ENCODE results near the gene UGCG. TPM values are rescaled to one million over a fixed set of nuclear protein-coding genes. Genes with fewer than 3 reads are reported as not detected.
"Not testable (repeated sequence)": the region's sequence is repeated elsewhere in the genome, so short reads cannot be mapped to it uniquely, and the experiment has no call there.

The UGCG gene
- total RNA-seq, 1 donor = 399 TPM

DNA sequence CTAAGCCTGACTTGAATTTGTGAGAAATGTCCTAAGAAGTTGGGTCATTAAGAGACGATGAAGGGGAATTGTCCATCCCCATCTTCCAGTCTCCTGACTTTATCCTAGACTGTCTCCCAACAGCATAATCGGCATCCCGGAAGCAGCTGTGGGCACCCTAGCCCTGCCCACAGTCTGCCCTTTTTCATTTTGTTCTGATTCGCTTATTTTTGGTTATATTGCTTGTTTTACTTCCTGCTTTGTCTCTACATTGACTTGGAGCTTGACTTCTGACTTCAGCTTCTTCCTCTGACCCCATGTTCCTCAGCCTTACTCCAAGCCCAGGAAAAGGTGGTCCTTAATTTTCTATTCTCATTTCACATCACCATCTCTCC lies 41.8 kb downstream of the UGCG start:
- no peak for DNase-seq (ENCODE audit: low read depth)
- H3K4me3 ChIP-seq (ENCODE audit: low read depth, low read length) = no peak overlapping the region
- TF ChIP-seq, protein P1, sequence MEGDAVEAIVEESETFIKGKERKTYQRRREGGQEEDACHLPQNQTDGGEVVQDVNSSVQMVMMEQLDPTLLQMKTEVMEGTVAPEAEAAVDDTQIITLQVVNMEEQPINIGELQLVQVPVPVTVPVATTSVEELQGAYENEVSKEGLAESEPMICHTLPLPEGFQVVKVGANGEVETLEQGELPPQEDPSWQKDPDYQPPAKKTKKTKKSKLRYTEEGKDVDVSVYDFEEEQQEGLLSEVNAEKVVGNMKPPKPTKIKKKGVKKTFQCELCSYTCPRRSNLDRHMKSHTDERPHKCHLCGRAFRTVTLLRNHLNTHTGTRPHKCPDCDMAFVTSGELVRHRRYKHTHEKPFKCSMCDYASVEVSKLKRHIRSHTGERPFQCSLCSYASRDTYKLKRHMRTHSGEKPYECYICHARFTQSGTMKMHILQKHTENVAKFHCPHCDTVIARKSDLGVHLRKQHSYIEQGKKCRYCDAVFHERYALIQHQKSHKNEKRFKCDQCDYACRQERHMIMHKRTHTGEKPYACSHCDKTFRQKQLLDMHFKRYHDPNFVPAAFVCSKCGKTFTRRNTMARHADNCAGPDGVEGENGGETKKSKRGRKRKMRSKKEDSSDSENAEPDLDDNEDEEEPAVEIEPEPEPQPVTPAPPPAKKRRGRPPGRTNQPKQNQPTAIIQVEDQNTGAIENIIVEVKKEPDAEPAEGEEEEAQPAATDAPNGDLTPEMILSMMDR (IDR thresholded peaks at IDR 0.05; ENCODE audit: insufficient read depth, low read depth, low read length) = no peak

DNA sequence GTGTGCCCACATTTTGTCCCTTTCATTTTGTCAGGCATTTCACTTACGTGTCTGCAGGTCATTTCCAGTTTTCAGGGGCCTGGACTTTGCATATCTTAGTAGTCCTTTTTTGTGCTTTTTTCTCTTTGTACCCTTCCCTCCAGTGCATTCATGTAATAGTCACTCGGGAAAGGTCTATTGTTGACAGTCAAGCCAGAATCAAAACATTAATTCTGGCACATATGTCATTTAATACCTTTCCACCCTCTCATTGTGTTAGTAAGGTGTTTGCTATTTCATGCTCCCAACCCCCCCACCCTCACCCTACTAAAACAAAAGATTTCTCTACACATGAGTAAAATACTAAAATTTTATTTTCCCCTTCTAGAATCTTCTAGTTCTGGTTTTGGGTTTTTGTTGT lies 42.7 kb downstream of the UGCG start:
- no peak overlapping the region for H3K4me3 ChIP-seq (ENCODE audit: low read depth, low read length)
- no peak for DNase-seq (ENCODE audit: low read depth)
- TF ChIP-seq, protein P1 (IDR thresholded peaks at IDR 0.05; ENCODE audit: insufficient read depth, low read depth, low read length) = no peak

DNA sequence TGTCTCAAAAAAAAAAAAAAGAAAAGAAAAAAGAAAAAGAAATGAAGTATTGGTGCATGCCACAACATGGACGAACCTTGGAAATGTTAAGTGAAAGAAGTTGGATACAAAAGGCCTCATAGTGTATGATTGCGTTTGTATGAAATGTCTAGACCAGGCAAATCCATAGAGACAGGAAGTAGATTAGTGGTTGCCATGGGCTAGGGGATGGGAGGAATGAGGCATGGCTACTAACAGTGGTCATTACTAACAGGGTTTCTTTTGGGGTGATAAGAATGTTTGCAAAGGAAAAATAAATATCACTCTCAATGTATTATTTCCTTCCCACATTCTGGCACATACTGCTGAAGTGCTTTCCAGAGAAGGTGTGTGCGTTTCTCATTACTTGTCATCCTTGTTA lies 44.1 kb downstream of the UGCG start:
- no peak for DNase-seq (ENCODE audit: low read depth)
- TF ChIP-seq, protein P1 (IDR thresholded peaks at IDR 0.05; ENCODE audit: insufficient read depth, low read depth, low read length) = no peak
- H3K4me3 ChIP-seq (ENCODE audit: low read depth, low read length) = no peak overlapping the region

DNA sequence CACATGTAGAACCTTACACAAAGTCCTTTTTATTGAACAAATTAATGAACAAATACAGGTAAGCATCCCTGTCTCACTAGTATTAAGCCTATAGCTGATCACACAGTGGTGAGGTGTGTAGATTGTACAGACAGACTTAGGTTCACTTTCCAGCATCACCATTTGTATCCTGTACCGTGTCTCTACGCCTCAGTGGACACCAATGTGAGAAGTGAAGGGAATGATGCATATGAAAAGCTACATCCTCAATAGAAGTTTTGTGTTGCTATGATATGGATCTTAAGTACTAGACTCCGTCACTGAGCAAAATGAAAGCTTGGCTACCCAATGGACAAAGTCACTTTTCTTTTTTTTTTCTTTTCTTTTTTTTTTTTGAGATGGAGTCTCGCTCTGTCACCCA lies 46.6 kb downstream of the UGCG start:
- DNase-seq (ENCODE audit: low read depth) = no peak
- no peak overlapping the region for H3K4me3 ChIP-seq (ENCODE audit: low read depth, low read length)
- TF ChIP-seq, protein P1 (IDR thresholded peaks at IDR 0.05; ENCODE audit: insufficient read depth, low read depth, low read length) = no peak

DNA sequence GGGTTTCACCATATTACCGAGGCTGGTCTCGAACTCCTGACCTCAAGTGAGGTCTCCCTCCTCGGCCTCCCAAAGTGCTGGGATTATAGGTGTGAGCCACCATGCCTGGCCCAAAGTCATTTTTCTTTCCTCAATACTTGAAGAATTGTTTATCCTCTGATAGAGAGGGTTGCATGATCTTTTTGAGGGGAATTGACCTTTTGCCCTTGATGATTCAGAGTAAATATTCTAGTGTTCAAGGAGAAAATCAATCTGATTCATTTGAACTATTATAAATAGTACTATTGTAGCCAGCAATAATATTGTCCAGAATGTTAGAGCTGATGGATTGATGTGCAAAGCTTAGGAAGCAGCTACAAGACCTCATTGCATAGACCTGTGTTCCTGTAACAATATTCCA lies 47.1 kb downstream of the UGCG start:
- DNase-seq (ENCODE audit: low read depth) = no peak

DNA sequence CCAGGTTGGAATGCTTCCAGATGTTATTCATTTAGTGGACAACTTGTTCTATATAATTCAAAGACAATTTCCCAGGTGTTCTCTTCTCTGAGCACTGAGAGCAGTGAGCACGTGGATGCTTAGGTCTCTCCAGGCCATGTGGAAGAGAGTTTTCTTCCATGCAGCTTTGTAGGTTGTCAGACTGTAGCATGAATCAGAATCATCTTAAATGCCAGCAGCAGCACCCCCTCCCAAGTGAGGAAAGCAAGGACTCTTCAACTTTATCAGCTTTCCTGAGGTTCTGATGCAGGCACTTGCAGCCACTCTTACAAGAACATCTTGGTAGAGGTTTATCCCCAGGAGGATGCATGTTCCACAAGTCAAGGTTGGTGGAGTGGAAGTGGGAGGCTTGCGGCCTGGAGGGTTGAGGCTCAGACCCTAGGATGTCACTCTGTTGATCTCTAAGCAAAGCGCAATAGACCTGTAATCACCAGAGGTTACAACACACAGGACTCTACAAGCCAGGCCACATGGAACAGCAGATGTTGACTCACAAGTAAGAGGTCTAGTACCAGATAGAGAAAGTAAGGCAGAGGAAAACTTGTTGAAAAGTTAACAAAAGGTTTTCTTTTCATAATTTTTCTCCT lies 47.7 kb downstream of the UGCG start:
- TF ChIP-seq, protein P1 (IDR thresholded peaks at IDR 0.05; ENCODE audit: insufficient read depth, low read depth, low read length) = no peak
- DNase-seq (ENCODE audit: low read depth) = peak; percentile 56
- H3K4me3 ChIP-seq (ENCODE audit: low read depth, low read length) = no peak overlapping the region

More for the DNA sequence above, 47.1 kb downstream of the UGCG start:
- no peak overlapping the region for H3K4me3 ChIP-seq (ENCODE audit: low read depth, low read length)
- TF ChIP-seq, protein P1 (IDR thresholded peaks at IDR 0.05; ENCODE audit: insufficient read depth, low read depth, low read length) = no peak

DNA sequence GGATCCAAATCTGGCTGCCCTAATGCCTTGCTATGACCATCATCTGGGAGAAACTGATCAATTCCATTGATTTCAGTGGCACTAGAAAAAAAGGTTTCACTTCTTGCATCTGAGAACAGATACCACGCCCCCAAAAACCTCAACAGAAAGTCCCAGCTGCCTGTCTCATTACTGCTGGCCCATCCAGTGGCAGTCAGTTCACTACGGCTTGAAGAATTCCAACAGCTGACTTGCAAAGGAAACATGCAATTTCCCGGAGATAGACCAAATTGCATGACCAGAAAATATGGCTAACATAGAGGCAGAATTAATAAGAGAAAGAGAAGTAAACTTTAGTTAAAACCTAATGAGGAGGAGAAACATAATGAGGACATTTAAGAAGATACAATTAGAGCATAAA lies 48.6 kb downstream of the UGCG start:
- DNase-seq (ENCODE audit: low read depth) = no peak
- H3K4me3 ChIP-seq (ENCODE audit: low read depth, low read length) = no peak overlapping the region
- TF ChIP-seq, protein P1 (IDR thresholded peaks at IDR 0.05; ENCODE audit: insufficient read depth, low read depth, low read length) = no peak

DNA sequence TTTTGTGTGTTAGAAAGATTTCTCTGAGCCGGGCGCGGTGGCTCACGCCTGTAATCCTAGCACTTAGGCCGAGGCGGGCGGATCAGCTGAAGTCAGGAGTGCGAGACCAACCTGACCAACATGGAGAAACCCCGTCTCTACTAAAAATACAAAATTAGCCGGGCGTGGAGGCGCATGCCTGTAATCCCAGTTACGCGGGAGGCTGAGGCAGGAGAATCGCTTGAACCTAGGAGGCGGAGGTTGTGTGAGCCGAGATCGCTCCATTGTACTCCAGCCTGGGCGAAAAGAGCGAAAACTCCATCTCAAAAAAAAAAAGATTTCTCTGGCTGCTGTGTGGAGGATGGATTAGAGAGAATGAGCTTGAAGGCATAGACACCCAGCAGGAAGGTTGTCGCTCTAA lies 51.5 kb downstream of the UGCG start:
- DNase-seq (ENCODE audit: low read depth); H3K4me3 ChIP-seq (ENCODE audit: low read depth, low read length): not testable (repeated sequence)
